HG03354 (cell line): ENCODE results near the gene PROKR1.

Source experiments
- ATAC-seq: cut with Tn5 transposase; IDR thresholded peaks from one replicate; pipeline ENCODE4 v1.9.1; 2021; ENCODE audit warnings: mild to moderate bottlenecking; ENCODE audit not compliant: unreplicated experiment, poor library complexity, severe bottlenecking

PROKR1 gene

GRCh38 chr2:68692511-68692910 lies 49.1 kb downstream of the PROKR1 start:
- no peak for ATAC-seq

GRCh38 chr2:68693951-68694350 lies 50.6 kb downstream of the PROKR1 start:
- no peak for ATAC-seq

GRCh38 chr2:68695971-68696370 lies 52.6 kb downstream of the PROKR1 start:
- no peak for ATAC-seq

GRCh38 chr2:68696554-68696953 lies 53.2 kb downstream of the PROKR1 start:
- no peak for ATAC-seq

GRCh38 chr2:68698567-68699377 lies 55.4 kb downstream of the PROKR1 start:
- ATAC-seq, result no peak

GRCh38 chr2:68700560-68700959 lies 57.2 kb downstream of the PROKR1 start:
- no peak for ATAC-seq

GRCh38 chr2:68706637-68707036 lies 63.3 kb downstream of the PROKR1 start:
- no peak for ATAC-seq
